ENCODE results near the gene ARMC9.
"Not testable (repeated sequence)": the region's sequence is repeated elsewhere in the genome, so short reads cannot be mapped to it uniquely, and the experiment has no call there.

The ARMC9 gene

GRCh38 chr2:231403421-231404182 lies 205.2 kb downstream of the ARMC9 start:
- not testable (repeated sequence) for DNase-seq

- DNase-seq: not testable (repeated sequence)
Observed at GRCh38 chr2:231404183-231404578, 205.8 kb downstream of the ARMC9 start.

- DNase-seq: not testable (repeated sequence)
Observed at GRCh38 chr2:231405601-231406367, 207.4 kb downstream of the ARMC9 start.

GRCh38 chr2:231407686-231408085 lies 209.3 kb downstream of the ARMC9 start:
- not testable (repeated sequence) for DNase-seq

- not testable (repeated sequence) for DNase-seq
Observed at GRCh38 chr2:231408304-231408703, 209.9 kb downstream of the ARMC9 start.

GRCh38 chr2:231409776-231410175 lies 211.3 kb downstream of the ARMC9 start:
- no peak for DNase-seq

- no peak for DNase-seq
Observed at GRCh38 chr2:231410293-231411004, 212.0 kb downstream of the ARMC9 start.

- no peak for DNase-seq
Observed at GRCh38 chr2:231411237-231411636, 212.8 kb downstream of the ARMC9 start.

GRCh38 chr2:231411831-231412617 lies 213.6 kb downstream of the ARMC9 start:
- DNase-seq: peak in 1 of 2 experiments; percentile 66

GRCh38 chr2:231412618-231412963 lies 214.2 kb downstream of the ARMC9 start:
- DNase-seq: no peak

- no peak for DNase-seq
Observed at GRCh38 chr2:231413456-231413855, 215.0 kb downstream of the ARMC9 start.

GRCh38 chr2:231413921-231414476 lies 215.6 kb downstream of the ARMC9 start:
- no peak for DNase-seq

GRCh38 chr2:231415029-231415428 lies 216.6 kb downstream of the ARMC9 start:
- DNase-seq: no peak

GRCh38 chr2:231418820-231419640 lies 220.6 kb downstream of the ARMC9 start:
- DNase-seq: no peak

- no peak for DNase-seq
Observed at GRCh38 chr2:231421051-231421580, 222.7 kb downstream of the ARMC9 start.

- DNase-seq: no peak
Observed at GRCh38 chr2:231422056-231422455, 223.6 kb downstream of the ARMC9 start.

GRCh38 chr2:231423176-231423575 lies 224.7 kb downstream of the ARMC9 start:
- no peak for DNase-seq

All from cerebellar nuclear complex (tissue), 1 donor.